SK-N-SH (cell line): ENCODE results near the gene DHX15.

Experiments
- CTCF ChIP-seq: fragments of 200-600 bp; sonication (generic); IDR thresholded peaks from 2 replicates; pipeline ENCODE4 v1.6.1; 2017; ENCODE audit warnings: antibody characterized with exemption, mild to moderate bottlenecking, moderate library complexity
- GATA2 ChIP-seq: sonication (generic); formaldehyde crosslinking; IDR thresholded peaks from 2 replicates; pipeline ENCODE4 v1.5.0; 2020; ENCODE audit warnings: mild to moderate bottlenecking, missing genetic modification reagents
- JUND ChIP-seq: IDR thresholded peaks from 2 replicates; pipeline ENCODE4 v1.4.0; 2012
- MAX ChIP-seq: IDR thresholded peaks from 2 replicates; pipeline ENCODE4 v1.4.0; 2012; ENCODE audit warnings: low read depth
- POLR2AphosphoS5 ChIP-seq: IDR thresholded peaks from 2 replicates; pipeline ENCODE4 v1.6.1; 2012; ENCODE audit warnings: low read depth, low read length
- RFX5 ChIP-seq: IDR thresholded peaks from 2 replicates; pipeline ENCODE4 v1.6.1; 2012; ENCODE audit warnings: mild to moderate bottlenecking, improper control_type of control experiment, low read length

- no peak for TF ChIP-seq POLR2AphosphoS5
- TF ChIP-seq JUND, result no peak
- no peak for TF ChIP-seq MAX
- TF ChIP-seq CTCF, result no peak
- TF ChIP-seq GATA2 (CRISPR knock-in tag), result no peak
- no peak for TF ChIP-seq RFX5
These were observed 37.9 kb upstream of the DHX15 start for GRCh38 chr4:24622146-24622834.
